ENCODE results near the gene HOXC13.

The HOXC13 gene

GRCh38 chr12:53971129-53971528, 32.5 kb downstream of the HOXC13 start:
- DNase-seq, result no peak

GRCh38 chr12:53971686-53972085, 33.1 kb downstream of the HOXC13 start:
- DNase-seq, result no peak

GRCh38 chr12:53972152-53972702, 33.6 kb downstream of the HOXC13 start:
- no peak for DNase-seq

DNA sequence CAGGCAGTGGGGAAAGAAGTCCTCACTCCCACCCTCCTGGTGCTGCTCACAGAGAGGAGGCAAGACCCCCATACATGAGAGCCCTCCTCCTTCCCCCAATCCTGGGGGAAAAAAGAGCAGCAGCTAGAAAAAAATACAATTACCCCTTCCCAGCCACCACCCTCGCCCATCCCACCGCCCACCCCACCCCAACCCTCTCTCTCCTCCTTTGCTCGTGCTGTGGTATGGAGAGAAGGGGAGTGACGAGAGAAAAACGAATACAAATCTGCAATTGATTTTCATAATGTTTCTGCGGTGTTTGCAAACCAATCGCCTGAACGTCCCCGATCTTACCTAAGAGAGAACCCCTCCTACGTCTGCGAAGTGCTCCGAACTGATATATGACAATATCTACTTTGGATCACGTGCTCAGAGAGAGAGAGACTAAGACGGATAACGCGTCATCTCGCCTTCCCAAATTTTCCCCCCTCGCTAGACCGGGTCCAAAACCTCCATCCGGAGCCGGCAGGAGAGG, 34.1 kb downstream of the HOXC13 start, which contains the start of gene HOXC11:
Gene HOXC11 (plus strand): TSS at position 405 of the 514 bp plus-strand sequence. CDS start 116 bp downstream, outside the sequence.
- DNase-seq, result no peak

GRCh38 chr12:53973236-53974042, 34.8 kb downstream of the HOXC13 start:
- no peak for DNase-seq

DNA sequence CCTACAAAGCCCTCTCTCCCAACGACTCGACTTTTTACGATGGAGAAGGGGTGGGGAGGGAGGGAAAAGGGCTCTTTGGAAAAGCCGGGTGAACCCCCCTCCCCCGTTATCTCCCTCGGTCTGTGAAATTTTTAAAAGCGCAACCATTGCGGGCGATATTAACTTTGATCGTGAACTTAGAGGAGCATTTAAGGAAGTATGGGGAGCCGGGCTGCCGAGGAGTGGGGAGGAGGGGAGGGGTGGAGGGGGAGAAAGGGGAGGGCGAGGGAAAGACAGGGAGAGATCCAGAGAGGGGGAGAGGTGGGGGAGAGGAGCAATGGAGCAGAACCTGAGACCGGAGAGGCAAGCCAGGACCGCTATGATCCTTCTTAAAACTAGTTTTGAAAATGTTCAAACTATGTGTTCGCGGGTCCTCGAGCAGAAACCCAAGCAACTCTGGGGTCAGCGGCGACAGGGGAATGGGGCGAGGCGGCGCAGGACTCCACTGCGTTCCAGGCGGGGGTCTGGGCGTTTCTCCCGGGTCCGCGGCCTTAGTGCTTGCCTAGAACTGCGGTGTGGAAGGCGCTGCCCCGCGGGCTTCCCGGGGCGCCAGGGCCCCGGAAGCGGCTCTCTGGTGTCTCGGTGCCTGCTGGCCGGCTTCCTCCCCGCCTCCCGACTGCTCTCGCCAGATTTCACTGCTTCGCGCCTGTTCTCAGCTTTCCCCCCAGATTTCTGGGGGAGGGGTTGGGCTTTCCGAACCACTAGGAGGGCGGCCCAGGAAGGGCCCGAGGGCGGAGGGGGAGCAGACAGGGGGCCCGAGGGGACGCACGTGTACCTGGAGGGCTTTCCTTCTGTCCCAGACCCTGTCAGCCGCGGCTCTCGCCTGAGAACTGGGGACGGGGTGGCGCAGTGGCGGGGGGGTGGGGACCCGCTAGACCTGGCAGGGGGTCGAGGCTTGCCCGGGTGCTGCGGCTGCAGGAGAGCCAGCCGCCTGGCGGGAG, 35.7 kb downstream of the HOXC13 start, which contains the start of gene HOTAIR:
Gene HOTAIR (minus strand): TSS at position 871 of the 980 bp plus-strand sequence.
- no peak for DNase-seq

GRCh38 chr12:53975064-53975471, 36.4 kb downstream of the HOXC13 start:
- no peak for DNase-seq

GRCh38 chr12:53975479-53976152, 37.0 kb downstream of the HOXC13 start:
- no peak for DNase-seq

DNA sequence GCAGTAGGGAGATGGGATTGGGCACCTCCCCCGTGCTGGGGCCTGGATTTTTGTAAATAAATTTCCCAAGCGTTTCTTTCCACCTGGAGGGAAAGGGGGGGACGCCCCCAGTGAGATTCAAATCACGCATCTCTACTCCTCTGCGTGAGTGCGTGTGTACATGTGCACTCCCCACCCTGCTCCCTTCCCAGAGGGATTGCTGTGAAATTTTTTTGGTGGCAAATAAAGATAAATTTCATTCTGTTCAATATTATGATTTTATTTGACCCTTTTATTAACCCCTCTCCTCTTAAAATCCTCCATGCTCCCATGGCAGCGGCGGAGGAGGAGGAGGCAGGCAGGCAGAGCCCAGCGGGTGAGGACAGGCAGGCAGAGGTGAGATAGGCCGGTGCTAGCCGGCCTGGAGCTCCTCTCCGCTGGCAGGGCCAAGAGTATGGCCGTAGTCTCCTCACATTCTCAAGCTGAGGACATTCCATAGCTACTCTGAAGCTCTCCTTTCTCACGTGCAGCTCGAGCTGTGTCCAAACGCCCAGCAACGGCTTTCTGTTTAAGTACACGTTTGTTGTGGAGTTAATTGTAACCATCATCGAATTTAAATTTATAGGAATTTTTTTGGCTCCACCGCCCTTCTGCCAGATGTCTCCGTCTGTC, 37.7 kb downstream of the HOXC13 start:
- no peak for DNase-seq

DNA sequence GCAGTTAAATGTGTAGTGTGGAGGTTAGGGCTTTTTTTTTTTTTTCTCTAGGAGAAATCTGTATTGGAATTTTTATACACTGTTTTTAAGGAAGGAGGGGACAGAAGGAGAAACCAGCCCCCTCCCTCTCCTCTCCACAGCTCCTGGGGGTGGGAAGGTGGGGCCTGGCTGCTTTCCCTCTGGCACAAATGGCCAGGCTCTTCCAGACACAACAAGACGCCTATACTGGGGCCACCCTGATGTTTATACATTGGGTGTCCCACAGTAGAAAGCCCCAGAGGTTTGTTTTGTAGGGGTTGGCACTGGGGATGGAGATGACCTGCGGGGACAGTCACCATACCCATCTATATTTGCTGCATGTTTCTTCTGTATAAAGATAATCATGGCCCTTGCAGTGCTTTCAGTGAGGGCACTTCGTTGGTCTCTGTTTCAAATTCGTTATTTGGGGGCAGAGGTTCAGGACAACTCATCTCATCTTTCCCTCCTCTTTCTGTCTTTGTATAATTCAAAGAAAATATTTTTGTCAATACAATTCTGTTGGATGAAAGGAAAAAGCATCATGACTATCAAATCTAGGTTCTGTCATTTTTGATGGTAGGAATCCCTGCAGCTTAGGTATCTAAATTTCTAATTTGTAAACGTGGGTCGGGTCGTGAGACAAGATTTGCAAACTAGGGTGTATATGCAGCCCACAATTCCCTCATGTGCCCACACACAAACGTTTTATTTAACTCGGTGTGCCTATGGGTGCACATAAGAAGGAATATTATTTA, 38.4 kb downstream of the HOXC13 start:
- no peak for DNase-seq

- DNase-seq, result no peak
Measured at GRCh38 chr12:53977596-53978445, 39.2 kb downstream of the HOXC13 start.

GRCh38 chr12:53978477-53979356, 40.1 kb downstream of the HOXC13 start:
- no peak for DNase-seq

DNA sequence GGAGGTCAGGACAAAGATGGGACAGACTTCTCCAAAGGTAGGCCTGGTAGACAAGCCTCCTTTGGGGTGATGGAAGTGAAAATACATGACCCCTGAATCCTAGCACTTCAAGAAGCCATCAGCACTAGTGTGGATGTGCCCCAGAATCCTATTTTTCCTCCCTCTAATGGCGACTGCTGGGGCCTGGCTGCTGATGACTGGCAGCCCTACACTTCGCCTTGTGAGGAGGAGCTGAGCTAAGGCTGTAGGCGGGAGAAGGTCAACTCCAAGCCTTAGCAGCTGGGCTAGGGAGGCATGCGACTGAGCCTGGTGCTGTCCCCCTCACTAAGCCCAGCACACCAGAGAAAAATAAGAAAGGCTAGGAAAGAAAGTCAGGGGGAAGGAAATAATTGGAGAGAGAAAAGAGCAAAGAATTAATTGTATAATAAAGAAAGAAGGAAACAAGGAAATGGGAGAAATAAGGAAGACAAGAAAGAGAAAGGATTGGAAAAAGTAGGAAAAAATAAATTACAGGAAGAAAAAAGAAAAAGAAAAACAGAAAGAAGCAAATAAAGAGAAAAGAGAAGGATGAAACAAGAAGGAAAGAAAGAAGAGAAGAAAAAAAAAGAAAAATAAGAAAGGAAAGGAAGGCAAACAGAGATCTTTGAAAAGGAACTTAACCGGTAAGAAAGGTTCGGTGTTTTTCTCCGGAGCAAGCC, 41.6 kb downstream of the HOXC13 start:
- DNase-seq, result no peak

DNA sequence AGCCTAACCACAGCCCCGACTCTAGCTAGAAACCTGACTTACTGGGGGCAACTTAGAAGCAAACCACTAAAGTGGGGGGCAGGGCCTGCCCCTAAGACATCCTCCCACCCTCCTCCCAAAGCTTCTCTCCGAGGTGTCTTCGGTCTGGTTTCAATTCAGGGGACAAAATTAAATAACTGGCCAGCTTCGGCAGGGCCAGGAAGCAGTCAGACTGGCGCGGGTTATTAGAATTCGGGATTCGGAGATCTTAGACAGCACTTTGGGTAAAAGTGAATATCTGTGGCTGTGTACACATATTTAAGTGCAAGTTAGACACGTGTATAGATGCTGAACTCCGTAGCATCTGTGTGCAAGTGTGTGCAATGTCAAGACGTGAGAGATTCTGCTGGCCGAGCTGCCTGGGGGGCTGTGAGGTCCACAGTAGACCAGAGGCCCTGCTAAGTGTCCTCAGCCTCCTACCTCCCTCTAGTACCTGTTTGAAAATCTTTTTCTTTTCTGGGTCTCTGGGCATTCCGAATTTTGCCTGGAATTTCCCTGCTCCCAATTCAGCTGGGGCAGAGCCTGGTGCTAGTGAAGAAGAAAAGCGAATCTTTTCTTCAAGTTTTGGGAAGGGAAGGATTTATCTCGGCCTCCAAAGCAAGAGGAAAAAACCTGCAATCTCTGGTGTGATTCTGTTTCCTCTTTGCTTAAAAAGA, 42.3 kb downstream of the HOXC13 start:
- DNase-seq, result no peak

DNA sequence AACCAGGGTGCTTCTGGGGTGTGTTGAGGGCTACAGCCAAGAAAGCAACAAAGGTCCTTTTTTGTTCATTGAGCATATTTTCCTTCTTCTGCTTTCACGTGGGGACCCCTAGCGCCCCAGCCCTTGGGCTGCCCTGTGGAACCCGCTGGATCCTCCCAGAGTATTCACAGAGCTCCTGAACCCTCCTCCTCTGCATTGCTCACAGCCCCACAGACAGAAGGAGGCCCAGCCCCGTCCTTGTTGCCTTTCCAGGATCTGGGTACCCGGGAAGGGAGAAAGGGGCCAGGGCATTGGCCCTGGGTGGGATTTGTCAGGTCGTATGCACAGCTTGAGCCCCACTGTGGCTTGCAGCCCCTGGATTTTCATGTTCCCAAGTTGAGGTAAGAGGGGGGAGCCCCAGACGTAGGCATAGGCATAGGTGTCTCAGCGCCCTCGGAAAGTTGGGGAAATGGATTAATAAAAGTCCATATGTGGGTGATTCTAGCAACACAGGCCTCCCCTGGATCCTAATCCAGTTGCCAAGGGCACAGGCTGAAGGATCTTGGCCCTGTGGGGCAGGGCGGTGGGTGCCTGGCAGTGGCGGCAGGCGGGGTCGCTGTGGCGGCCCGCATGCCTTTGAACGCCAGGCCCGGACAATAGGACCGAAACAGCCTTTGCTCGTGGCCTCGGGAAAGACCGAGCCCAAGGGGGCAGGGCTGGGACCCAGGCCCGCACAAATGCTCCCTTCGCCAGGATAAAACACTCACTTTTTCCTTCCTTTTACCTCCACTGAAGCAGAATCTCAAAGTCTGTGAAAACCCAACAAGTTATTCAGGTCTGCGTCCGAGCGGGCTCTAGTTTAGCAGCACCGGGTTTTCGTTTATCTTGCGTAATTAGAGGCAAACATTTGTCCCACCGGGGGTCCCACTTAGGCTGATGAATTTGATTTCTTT, 43.3 kb downstream of the HOXC13 start:
- DNase-seq, result no peak
